ENCODE data around the gene FTSJ1.
"Not testable (repeated sequence)": the region's sequence is repeated elsewhere in the genome, so short reads cannot be mapped to it uniquely, and the experiment has no call there.

Gene FTSJ1

DNA sequence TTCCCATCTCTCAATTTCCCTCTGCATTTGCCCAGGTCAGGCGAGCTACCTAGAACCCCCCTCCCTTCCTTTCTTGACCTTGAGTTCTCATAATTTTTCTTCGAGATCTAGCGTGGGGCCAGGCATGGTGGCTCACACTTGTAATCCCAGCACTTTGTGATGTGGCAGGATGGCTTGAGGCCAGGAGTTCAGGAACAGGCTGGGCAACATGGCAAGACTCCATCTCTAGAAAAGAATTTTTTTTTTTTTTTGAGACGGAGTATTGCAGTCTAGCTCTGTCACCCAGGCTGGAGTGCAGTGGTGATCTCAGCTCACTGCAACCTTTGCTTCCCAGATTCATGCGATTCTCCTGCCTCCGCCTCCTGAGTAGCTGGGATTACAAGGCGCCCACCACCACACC, 28.3 kb downstream of the FTSJ1 start:
- DNase-seq, result no peak

DNA sequence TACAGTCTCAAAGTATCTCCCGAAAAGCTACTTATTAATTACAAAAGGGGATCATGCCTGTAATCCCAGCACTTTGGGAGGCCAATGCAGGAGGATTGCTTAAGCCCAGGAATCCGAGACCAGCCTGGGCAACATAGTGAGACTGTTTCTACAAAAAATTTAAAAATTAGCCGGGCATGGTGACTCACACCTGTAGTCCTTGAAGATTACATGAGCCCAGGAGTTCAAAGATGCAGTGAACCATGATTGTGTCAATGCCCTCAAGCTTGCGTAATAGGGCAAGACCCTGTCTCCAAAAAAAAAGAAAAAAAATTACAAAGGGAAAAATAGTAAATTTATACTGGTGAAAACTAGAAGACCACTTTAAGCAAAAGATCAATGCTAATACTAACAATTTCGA, 29.5 kb downstream of the FTSJ1 start:
- no peak for DNase-seq

DNA sequence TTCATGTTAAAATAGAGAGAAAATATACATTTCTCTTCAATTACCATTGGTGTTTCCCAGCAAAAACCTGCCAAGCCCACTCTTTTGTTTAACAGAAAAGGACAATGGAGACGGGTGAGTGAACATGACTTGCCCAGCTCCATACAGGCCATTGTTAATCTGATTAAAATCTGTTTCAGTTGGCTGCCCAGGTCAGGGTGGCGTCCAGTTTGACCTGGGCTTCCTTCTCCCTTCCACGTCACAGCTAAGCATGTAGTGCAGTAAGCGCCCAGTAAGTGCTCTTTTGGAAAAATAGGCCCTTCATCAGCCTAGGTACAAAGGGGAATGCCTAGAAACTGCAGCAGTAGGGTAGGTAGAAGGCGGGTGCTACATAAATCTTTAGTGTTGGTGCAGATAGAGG, 31.2 kb downstream of the FTSJ1 start:
- no peak for DNase-seq

DNA sequence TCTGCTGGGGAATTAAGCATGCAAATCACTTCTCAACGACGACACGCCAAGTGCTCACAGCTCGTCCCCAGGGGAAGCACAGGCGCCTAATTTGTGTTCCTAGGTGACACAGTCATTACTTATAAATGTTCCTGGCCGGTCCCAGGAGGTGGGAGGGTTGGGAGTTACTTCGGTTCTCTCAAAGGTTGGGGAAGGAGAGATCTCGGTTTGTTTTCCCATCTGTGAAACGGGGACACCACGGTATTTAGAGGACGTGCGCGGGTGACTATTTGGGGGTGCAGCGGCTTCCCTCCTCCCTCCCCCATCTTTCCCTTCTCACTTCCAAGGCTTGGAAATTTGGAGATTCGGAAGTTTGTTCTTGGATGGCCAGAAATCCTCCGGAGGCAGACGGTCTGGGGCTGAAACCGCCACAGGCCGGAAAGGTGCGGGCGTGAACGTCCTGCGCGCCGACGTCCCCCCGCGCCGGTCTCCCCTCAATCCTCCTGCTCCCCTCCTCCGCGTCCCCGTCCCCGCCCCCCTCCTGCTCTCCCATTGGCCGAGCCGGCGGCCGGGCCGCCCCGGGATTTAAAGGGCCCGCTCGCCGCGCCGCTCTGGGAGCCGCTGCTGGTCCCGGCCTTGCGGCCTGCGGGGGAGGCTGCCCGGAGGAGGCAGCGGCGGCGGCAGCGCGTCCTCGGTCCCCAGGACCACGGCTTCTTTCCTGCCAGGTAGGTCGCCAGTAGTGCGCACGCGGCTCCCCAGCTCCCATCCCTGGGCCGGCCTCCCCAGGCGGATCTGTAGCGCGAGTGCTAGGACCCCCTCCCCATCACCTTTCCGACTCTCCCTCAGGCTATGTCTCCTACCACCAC, 32.6 kb downstream of the FTSJ1 start, which contains the start of gene PORCN:
Gene PORCN, plus strand, starts transcription at position 593 of the 845 bp plus-strand sequence. CDS start 829 bp downstream, outside the sequence.
- DNase-seq, result peak; percentile 81 to 83

DNA sequence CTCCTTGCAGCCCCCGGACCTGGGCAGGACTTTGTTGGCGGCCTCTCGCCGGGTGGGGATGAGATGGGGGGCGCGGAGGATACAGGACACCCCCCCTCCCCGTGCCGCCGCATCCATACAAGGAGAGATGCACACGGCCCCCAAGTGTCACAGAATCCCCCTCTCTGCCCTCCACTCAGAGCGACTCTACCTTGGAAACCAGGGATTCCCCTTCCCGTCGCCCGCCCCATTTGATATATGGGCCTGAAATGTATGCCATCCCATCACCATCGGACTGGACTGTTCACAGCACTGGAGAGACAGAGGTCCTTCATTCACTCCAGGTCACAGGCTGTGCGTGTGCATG, 33.2 kb downstream of the FTSJ1 start:
- DNase-seq, result no peak

DNA sequence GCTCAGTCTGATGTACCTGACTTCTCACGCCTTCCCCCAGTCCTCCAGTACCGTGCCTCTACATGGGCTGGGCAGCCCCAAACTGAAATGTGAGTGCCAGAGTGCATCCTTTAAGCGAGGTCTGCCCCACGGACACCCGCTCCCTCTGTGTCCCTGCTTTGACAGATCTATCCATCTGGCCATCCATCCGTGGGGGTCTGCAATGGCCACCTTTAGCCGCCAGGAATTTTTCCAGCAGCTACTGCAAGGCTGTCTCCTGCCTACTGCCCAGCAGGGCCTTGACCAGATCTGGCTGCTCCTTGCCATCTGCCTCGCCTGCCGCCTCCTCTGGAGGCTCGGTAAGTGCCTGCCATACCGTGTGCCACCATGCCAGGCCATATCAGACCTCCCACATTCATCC, 33.6 kb downstream of the FTSJ1 start:
- DNase-seq, result no peak

DNA sequence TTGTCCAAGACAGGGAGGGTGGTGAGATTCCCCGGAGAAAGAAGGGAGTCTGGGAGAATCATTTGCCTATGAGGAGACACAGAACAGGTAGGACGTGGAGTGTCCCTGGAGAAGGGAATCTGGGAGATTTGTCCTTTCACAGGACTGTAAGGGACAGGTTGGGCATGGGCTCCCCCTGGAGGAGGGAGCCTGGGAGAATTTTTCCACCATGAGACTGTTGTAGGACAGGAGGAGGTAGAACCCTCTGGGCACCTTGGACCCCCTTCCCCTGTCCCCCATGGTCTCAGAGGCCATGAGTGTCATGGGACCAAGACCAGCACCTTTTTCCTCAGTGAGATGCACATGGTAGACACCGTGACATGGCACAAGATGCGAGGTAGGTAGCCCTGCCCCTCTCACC, 35.6 kb downstream of the FTSJ1 start:
- no peak for DNase-seq

DNA sequence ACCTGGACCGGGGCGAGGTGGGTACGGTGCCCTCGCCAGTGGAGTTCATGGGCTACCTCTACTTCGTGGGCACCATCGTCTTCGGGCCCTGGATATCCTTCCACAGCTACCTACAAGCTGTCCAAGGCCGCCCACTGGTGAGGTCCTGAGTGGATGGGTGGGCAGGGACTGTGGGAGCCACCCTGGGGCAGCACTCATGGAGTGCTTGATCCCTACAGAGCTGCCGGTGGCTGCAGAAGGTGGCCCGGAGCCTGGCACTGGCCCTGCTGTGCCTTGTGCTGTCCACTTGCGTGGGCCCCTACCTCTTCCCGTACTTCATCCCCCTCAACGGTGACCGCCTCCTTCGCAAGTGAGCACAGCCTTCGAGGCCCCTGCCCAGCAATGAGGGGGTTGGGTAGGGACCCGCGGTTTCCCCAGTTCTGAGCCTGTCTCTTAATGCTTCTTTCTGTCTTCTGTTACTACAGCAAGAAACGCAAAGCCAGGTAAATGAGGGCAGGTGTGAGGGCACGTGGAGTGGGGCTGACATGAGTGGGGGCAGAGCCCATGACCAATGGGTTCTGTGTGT, 36.5 kb downstream of the FTSJ1 start:
- DNase-seq, result no peak

DNA sequence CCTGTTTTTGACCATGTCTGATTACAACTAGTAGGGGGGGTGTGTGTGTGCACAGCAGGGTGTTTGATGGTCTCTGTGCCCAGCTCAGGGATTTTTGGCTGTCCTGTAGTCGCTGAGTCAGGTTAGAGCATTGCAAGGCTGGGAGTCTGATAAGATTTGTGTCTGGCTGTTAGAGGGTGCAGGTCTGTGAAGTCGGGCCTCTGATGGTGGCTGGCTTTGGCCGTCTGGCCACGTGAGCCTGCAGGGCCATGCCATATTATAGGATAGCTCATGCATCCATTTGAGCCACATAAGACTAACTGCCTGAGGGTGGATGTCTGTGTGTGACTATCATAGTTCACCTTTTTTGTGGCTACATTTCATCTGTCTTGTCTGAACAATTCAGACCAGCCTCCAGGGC, 37.7 kb downstream of the FTSJ1 start:
- DNase-seq, result no peak

DNA sequence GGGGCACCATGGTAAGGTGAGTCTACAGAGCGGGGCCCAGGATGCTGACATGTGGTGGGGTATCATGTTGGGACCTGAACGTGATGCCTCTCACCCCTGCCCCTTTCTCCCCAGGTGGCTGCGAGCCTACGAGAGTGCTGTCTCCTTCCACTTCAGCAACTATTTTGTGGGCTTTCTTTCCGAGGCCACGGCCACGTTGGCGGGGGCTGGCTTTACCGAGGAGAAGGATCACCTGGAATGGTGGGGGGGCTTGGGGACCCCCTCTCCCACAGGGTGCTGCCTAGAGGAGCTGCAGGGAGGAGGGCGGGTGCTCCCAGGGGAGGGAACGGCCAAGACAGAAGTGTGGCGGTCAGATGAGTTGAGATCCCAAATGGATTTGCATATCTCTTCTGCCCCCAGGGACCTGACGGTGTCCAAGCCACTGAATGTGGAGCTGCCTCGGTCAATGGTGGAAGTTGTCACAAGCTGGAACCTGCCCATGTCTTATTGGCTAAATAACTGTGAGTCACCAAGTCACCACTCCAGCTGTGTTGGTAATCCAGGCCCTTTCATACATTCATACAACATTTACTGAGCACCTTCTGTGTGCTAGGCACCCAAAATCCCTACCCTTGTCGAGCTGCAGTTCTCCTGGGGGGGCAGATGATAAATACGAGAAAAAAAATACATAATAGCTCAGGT, 38.3 kb downstream of the FTSJ1 start:
- no peak for DNase-seq

DNA sequence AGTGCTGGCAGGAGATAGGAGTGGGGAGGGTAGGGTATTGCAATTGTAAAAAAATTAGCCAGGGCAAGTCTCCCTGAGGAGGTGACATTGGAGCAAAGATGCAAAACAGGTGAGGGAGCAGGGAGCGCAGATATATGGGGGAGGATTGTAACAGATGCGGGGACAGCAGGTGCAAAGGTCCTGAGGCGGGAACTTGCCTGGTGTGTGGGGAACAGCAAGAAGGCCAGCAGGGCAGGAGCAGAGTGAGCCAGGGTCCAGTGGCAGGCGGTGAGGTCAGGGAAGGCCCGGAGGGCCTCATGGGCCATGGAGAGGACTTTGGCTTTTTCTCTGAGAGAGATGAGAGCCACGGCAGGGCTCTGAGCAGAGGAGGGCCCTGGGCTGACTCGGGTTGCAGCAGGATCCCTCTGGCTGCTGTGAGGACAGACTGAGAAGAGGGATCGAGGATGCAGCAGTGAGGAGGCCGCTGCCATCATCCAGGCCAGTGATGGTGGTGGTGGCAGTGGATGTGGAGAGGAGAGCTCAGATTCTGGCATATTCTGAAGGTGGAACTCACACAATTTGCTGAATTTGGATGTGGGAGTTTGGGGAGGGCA, 39.0 kb downstream of the FTSJ1 start:
- no peak for DNase-seq

DNA sequence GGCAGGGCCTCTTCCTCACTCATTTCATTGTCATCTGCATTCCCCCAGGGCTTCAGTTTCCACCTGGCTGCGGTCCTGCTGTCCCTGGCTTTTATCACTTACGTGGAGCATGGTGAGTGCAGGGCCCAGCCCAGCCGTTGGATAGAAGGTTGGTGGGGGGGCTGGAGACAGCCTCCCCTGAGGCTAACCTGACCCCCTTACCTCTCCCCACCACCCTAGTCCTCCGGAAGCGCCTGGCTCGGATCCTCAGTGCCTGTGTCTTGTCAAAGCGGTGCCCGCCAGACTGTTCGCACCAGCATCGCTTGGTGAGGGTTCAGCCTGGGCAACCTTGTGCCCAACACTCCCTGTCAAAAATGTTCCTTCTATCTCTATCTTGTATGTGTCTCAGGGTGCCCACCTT, 39.8 kb downstream of the FTSJ1 start:
- DNase-seq, result no peak

DNA sequence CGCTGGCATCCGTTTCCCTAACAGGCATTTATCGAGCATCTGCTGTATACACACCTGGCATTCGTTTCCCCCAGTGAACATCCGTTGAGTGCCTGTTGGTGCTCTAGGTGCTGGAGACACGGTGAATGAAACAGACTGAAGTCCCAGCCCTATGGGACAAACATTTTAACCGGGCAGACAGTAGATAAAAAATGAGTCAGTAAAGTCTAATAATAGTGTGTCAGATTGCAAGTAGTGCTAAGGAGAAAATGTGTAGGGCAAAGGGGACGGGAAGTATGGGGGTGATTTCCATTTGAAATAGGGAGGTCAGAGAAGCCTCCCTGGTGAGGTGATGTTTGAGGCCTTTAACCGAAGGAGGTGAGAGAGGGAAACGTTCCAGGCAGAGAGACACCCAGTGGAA, 40.3 kb downstream of the FTSJ1 start:
- no peak for DNase-seq

DNA sequence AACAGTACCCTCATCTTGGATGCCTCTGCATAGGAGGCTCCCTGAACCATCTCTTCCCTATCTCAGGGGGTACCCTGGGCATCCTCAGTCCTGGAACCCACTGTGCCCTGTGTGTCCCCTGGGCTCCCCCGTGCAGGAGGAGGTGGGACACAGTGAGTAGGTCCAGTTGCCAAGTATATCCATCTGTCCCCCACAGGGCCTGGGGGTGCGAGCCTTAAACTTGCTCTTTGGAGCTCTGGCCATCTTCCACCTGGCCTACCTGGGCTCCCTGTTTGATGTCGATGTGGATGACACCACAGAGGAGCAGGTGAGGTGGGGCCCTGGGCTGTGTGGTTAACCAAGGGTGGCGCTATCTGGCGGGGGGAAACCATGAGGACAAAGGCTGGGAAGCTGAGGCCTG, 41.0 kb downstream of the FTSJ1 start:
- DNase-seq, result no peak

DNA sequence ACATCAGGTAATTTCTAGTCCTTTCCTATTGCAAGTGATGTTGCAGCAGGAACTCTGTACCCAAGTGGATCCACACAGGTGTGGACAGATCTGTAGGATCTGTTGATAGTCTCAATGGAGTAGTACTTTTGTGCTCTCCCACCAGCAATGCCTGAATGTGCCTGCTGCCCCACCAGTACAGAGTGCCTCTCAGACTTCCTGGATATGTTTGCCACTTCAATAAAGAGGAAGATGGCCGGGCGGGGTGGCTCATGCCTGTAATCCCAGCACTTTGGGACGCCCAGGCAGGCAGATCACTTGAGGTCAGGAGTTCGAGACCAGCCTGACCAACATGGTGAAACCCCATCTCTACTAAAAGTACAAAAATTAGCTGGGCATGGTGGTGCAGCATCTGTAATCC, 43.5 kb downstream of the FTSJ1 start:
- not testable (repeated sequence) for DNase-seq

DNA sequence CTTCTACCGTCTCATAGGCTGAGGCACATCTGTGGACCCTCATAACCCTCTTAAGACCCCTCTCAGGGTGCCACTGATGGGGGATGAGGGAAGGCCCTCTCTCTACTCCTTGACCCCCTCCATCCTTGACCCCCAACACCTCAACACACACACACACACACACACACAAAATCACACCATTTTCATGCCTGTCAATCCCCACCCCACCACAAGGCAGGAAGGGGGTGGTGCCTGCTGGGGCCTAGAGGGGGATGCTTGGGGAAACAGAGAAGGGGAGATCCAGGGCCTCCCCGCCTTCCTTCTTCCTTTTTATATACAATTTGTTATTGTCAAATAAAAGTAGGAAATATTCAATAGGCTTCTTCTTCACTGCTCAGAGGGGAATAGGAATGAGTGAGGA, 44.5 kb downstream of the FTSJ1 start:
- no peak for DNase-seq

DNA sequence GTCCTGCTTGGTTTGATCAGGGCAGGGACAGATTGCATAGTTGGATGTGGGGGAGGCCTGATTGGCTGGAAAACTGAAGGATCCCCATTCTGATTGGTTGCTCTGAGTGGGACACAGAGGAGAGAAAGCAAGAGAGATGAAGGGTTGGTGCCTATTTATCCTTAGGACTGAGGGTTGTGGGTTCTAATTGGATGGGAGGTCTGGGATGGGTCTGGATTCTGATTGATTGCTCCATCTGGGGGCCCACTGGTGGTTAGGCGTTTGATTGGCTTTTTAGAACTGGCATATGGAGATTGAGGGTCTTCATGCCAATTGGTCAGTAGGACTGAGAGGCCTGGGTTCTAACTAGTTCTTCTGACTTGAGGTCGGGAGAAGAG, 45.0 kb downstream of the FTSJ1 start:
- DNase-seq, result no peak

DNA sequence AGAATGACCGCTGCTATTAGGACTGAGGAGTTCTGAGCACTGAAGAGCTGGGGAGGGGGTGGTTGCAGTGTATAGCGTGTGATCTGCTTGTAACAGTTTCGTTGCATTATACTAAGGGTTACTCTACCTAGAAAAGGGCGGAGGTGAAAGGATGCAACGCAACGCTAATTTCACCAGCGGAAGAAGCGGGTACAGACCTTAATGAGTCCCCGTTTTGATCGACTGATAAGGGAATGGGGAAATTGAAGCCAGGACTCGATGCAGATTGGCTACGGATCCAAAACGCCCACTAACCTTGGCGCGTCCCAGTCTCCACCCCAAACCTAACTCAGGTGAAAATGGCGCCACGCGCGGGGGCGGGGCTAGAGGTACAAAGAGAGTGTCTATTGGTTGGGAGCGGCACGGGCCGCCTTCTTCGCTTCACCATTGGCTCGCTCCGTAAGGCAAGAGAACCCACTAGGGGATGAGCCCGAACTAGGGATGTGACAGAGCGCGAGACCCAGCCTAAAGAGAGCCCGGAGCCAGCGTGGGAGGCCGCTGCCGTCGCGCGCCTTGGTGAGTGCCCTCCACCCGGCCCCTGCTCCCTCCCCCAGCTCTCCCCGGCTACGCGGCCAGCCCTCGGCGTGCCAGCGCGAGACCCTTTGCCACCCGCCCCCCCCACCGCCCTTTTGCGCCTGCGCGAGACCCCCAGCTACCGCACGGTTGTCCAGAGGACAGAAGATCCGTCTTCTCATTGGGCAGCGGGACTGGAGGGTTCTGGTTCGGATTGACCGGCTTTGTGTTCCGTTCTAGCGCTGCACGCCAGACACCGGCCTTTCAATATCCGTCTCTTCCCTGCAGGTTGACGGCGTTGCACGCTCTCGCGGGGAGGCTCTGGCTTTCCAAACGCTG, 45.6 kb downstream of the FTSJ1 start, which contains the start of gene EBP:
Gene EBP, plus strand, starts transcription at position 456 of the 891 bp plus-strand sequence. CDS start 1,964 bp downstream, outside the sequence.
- peak; percentile 95 to 97 for DNase-seq

DNA sequence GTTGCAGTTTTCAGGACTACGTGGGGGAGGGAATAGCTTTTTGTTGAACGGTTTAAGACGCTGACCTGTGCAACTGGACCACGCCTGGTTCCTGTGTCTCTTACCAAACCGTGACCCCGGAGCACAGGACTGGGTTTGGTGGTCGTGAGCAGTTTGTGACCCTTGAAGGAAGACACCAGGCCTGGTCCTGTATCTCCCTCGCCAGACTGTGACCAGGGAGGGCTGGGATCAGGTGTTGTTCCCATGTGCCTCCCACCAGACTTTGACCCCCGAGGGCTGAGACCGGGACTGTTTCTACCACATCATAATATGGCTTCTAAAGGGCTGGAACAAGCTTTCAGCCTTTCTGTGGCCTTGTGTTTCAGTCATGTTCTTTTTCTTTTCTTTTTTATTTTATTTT, 46.3 kb downstream of the FTSJ1 start:
- no peak for DNase-seq

DNA sequence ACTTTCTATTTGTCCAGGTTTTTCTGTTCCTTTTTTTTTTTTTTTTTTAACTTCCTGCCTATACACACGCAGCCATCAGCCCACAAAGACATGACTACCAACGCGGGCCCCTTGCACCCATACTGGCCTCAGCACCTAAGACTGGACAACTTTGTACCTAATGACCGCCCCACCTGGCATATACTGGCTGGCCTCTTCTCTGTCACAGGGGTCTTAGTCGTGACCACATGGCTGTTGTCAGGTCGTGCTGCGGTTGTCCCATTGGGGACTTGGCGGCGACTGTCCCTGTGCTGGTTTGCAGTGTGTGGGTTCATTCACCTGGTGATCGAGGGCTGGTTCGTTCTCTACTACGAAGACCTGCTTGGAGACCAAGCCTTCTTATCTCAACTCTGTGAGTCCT, 47.7 kb downstream of the FTSJ1 start:
- no peak for DNase-seq

DNA sequence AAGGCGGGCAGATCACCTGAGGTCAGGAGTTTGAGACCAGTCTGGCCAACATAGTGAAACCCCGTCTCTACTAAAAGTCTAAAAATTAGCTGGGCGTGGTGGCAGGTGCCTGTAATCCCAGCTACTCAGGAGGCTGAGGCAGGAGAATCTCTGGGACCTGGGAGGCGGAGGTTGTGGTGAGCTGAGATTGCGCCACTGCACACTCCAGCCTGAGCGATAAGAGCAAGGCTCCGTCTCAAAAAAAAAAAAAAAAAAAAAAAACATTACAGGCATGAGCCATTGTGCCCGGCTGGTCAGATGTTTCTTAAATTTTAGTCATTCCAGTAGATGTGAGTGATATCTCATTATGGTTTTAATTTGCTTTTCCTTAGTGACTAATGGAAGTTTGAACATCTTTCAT, 49.9 kb downstream of the FTSJ1 start:
- DNase-seq, result not testable (repeated sequence)

DNA sequence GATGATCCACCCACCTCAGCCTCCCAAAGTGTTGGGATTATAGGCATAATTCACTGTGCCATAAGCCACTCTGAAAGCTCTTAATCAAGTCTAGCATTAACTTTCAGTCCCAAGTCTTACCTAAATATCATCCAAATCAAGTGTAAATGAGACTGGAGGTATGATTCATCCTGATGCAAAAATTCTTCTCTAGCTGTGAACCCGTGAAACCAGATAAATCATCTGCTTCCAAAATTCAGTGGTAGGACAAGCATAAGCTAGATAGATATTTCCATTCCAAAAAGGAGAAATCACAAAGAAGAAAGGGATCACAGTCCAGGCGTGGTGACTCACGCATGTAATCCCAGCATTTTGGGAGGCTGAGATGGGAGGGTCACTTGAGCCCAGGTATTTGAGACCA, 54.7 kb downstream of the FTSJ1 start:
- no peak for DNase-seq

All from activated T-cell treated with anti-CD3 and anti-CD28 coated beads, Interleukin-2, amount 50 U/mL, for 48 hours (primary cell).